Endodermal cell (in vitro differentiated cells): Measurements from ENCODE around the gene TPRKB. TPM values are rescaled to one million over a fixed set of nuclear protein-coding genes. Genes with fewer than 3 reads are reported as not detected.
"Not testable (repeated sequence)": the region's sequence is repeated elsewhere in the genome, so short reads cannot be mapped to it uniquely, and the experiment has no call there.

Source experiments
- DNase-seq: peaks from one replicate; pipeline ENCODE4 v3.0.0-alpha.2; 2017
- H3K27ac ChIP-seq: 2 replicates; pipeline ENCODE4 v1.5.1; 2013; ENCODE audit warnings: mild to moderate bottlenecking, low read depth, low read length, moderate library complexity
- H3K27me3 ChIP-seq: 2 replicates; pipeline ENCODE4 v1.6.1; 2013; ENCODE audit warnings: mild to moderate bottlenecking, low read length, moderate library complexity; ENCODE audit not compliant: insufficient read depth, control insufficient read depth, poor library complexity, severe bottlenecking
- H3K36me3 ChIP-seq: 2 replicates; pipeline ENCODE4 v1.7.0; 2013; ENCODE audit warnings: mild to moderate bottlenecking, low read length, moderate library complexity; ENCODE audit not compliant: control insufficient read depth, insufficient read depth
- H3K4me1 ChIP-seq: one replicate; pipeline ENCODE4 v1.7.0; 2013; ENCODE audit warnings: low read length; ENCODE audit not compliant: control insufficient read depth, insufficient read depth
- H3K4me3 ChIP-seq: 2 replicates; pipeline ENCODE4 v1.5.1; 2013; ENCODE audit warnings: mild to moderate bottlenecking, low read length, moderate library complexity
- H3K9ac ChIP-seq: 2 replicates; pipeline ENCODE4 v1.6.1; 2013; ENCODE audit warnings: mild to moderate bottlenecking, low read length, moderate library complexity; ENCODE audit not compliant: poor library complexity, severe bottlenecking; ENCODE audit errors: extremely low read depth
- H3K9me3 ChIP-seq: 2 replicates; pipeline ENCODE4 v1.6.1; 2013; ENCODE audit warnings: mild to moderate bottlenecking, low read length, moderate library complexity; ENCODE audit not compliant: control insufficient read depth
- H3K27ac Mint-ChIP-seq: 2 replicates; pipeline ENCODE4 v1.8.0; 2020; ENCODE audit warnings: mixed read lengths
- H3K27me3 Mint-ChIP-seq: 2 replicates; pipeline ENCODE4 v1.8.0; 2021; ENCODE audit warnings: mild to moderate bottlenecking, mixed read lengths; ENCODE audit not compliant: insufficient read depth
- H3K36me3 Mint-ChIP-seq: 2 replicates; pipeline ENCODE4 v1.8.0; 2020; ENCODE audit warnings: low read depth, mixed read lengths
- H3K4me1 Mint-ChIP-seq: 2 replicates; pipeline ENCODE4 v1.8.0; 2020; ENCODE audit warnings: mixed read lengths
- H3K4me3 Mint-ChIP-seq: 2 replicates; pipeline ENCODE4 v1.8.0; 2020; ENCODE audit warnings: mild to moderate bottlenecking, moderate library complexity, mixed read lengths
- H3K9me3 Mint-ChIP-seq: 2 replicates; pipeline ENCODE4 v1.8.0; 2020; ENCODE audit warnings: mild to moderate bottlenecking, mixed read lengths
- WGBS, 2 experiments: methylation state at CpG; one replicate each; pipeline versions ENCODE4 v1.1.5 to v1.1.7; 2013; ENCODE audit warnings: missing lambda C conversion rate in 2 of 2, mixed read lengths in 1 of 2; ENCODE audit not compliant: insufficient coverage in 1 of 2, insufficient read length in 1 of 2; 5-methylcytosine and 5-hydroxymethylcytosine counted together
- total RNA-seq, 2 donors: library from RNA; stranded (reverse); fragmentation: NEBNext Ultra II Directional in 1 of 2; extraction: Animal tissue kit (Norgen Biotek cat#: 25700) in 1 of 2; gene quantifications; 2 replicates in 1 of 2; 3 replicates in 1 of 2; pipeline ENCODE4 v1.2.1, GENCODE V29; 2021
- TF ChIP-seq, protein P1 (sequence below): fragments of 200-600 bp; sonication (generic); conservative IDR thresholded peaks from 2 replicates; pipeline ENCODE4 v1.5.0; 2021; ENCODE audit warnings: antibody characterized with exemption, mild to moderate bottlenecking

The TPRKB gene
- total RNA-seq, 2 donors from 2014 or later: 37.9 to 42.7 TPM

DNA sequence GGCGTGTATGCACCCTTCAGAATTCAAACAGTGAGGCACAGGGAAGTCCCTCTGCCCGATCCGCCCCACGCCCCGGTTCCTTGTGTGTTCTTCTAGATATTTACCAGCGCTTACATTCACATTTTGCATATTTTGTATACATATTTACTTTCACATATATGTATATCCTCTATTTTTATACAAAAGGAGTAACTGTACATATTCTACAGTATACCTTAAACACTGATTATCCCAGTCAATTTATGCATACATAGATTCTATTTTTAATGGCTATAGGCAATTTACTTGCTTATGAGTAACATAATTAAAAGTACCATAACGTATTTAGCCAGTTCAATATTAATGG, 43.1 kb upstream of the TPRKB start:
- H3K4me1 ChIP-seq: no peaks in the 10 kb centered on the region
- H3K27ac ChIP-seq: no peak overlapping the region
- Mint-ChIP-seq H3K4me1 (peaks cover 5% of the 10 kb centered on the region), H3K9me3 (no peaks in the 10 kb centered on the region), H3K27ac (no peak overlapping the region), H3K4me3 (peak overlapping the region; percentile 97), H3K27me3 (no peaks in the 10 kb centered on the region), H3K36me3 (peaks cover 17% of the 10 kb centered on the region)
- no peaks in the 10 kb centered on the region for H3K9me3 ChIP-seq
- peaks cover 16% of the 10 kb centered on the region for H3K36me3 ChIP-seq
- H3K4me3 ChIP-seq: peak overlapping the region; percentile 92
- H3K9ac ChIP-seq: no peak overlapping the region
- no peak for DNase-seq
- WGBS, 2 experiments: 0 to 11% methylated on average over 1 to 7 of the region's 7 CpGs
- no peaks in the 10 kb centered on the region for H3K27me3 ChIP-seq
- TF ChIP-seq, protein P1, sequence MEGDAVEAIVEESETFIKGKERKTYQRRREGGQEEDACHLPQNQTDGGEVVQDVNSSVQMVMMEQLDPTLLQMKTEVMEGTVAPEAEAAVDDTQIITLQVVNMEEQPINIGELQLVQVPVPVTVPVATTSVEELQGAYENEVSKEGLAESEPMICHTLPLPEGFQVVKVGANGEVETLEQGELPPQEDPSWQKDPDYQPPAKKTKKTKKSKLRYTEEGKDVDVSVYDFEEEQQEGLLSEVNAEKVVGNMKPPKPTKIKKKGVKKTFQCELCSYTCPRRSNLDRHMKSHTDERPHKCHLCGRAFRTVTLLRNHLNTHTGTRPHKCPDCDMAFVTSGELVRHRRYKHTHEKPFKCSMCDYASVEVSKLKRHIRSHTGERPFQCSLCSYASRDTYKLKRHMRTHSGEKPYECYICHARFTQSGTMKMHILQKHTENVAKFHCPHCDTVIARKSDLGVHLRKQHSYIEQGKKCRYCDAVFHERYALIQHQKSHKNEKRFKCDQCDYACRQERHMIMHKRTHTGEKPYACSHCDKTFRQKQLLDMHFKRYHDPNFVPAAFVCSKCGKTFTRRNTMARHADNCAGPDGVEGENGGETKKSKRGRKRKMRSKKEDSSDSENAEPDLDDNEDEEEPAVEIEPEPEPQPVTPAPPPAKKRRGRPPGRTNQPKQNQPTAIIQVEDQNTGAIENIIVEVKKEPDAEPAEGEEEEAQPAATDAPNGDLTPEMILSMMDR: no peak

DNA sequence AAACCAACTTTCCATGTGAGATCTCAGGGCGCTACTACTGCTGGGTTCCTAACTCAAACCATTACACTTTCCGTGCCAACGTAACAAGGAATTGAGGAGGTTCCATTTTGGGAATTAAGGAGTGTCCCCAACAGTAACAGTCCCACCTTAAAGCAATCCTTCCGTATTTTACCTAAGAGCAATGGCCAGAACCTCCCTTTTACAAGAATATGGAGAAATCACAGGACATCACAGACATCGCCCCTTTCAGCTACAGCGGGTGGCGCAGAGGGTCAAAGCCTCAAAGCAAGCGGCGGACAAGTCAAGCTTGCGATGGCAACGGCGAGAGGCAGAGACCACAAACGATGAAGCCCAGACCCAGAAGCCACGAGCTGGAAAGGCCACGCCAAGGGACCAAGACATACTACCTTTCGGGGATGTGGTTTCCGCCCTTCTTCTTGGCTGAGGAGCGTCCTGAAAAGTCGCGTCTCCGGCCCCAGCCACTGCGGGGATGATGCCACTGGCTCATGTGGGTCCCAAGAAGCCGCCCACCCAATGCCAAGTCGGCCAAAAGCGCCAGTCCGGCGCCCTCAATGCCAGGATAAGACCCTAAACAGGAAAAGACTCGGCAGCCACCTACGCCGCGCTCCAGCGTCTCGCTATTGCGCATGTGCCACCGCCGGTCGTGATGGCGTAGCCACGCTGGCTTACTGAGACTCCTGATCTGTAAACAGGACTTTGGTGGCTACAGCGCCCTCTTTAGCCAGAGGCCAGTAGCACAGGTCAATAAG, 42.5 kb upstream of the TPRKB start, which contains the start of gene DUSP11:
DUSP11 (minus strand) TSS at position 637 of the 770 bp plus-strand sequence; CDS start at position 508, 129 bp downstream.
- WGBS, 2 experiments: 0% methylated on average over 21 to 40 of the region's 40 CpGs
- TF ChIP-seq, protein P1: peak; percentile 90

DNA sequence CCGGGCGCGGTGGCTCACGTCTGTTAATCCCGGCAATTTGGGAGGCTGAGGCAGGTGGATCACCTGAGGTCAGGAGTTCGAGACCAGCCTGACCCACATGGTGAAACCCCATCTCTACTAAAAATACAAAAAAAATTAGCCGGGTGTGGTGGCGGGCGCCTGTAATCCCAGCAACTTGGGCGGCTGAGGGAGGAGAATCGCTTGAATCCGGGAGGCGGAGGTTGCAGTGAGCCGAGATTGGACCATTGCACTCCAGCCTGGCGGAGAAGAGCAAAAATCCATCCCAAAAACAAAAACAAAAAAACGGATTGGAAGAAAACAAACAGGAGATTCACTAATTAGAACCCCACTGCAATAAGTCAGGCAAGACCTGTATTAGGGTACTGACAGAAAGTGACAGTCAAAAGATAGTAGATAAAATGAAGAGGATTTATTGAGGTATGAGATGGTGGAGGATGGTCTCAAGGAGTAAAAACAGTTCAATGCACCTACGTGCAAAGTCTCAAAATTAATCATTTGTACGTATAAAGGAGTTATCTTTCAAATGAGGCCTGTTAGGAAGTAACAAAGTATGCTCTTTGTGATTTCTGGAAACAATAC, 41.8 kb upstream of the TPRKB start:
- peak overlapping the region; percentile 96 for H3K27ac Mint-ChIP-seq
- H3K4me3 ChIP-seq: peak overlapping the region; percentile 92
- not testable (repeated sequence) for H3K9me3 Mint-ChIP-seq, H3K4me1 Mint-ChIP-seq, H3K27ac ChIP-seq, H3K4me1 ChIP-seq, H3K27me3 Mint-ChIP-seq, H3K27me3 ChIP-seq, DNase-seq, H3K9me3 ChIP-seq
- 42 to 80% methylated on average over 3 to 18 of the region's 18 CpGs for WGBS, 2 experiments
- H3K36me3 Mint-ChIP-seq: peaks cover 28% of the 10 kb centered on the region
- H3K36me3 ChIP-seq: peaks cover 29% of the 10 kb centered on the region
- H3K9ac ChIP-seq: peak overlapping the region; percentile 89
- H3K4me3 Mint-ChIP-seq: peak overlapping the region; percentile 97

More for the DNA sequence above, 42.5 kb upstream of the TPRKB start, which contains the start of gene DUSP11:
- H3K4me3 ChIP-seq: peak within 1 kb of the TSS; percentile 92
- Mint-ChIP-seq H3K4me3 (peak within 1 kb of the TSS; percentile 97), H3K9me3 (no peaks in the 10 kb centered on the region), H3K4me1 (peaks cover 5% of the 10 kb centered on the region), H3K27ac (peak within 1 kb of the TSS; percentile 96), H3K27me3 (no peaks in the 10 kb centered on the region), H3K36me3 (peaks cover 22% of the 10 kb centered on the region)
- H3K9me3 ChIP-seq: no peaks in the 10 kb centered on the region
- H3K9ac ChIP-seq: peak within 1 kb of the TSS; percentile 89
- peaks cover 22% of the 10 kb centered on the region for H3K36me3 ChIP-seq
- no peaks in the 10 kb centered on the region for H3K27me3 ChIP-seq
- peak; percentile 99 for DNase-seq
- H3K4me1 ChIP-seq: no peaks in the 10 kb centered on the region
- no peak within 1 kb of the TSS for H3K27ac ChIP-seq
